Stimulated activated CD4-positive, alpha-beta T cell treated with anti-CD3 and anti-CD28 coated beads, TNF-alpha, amount 100 ng/mL, for 4 hours (primary cell): ENCODE results near the gene MED16.
"Not testable (repeated sequence)": the region's sequence is repeated elsewhere in the genome, so short reads cannot be mapped to it uniquely, and the experiment has no call there.

Source experiments
- DNase-seq, 3 experiments: peaks; one replicate each; pipeline ENCODE4 v3.0.0-alpha.2; 2020; ENCODE audit warnings: low read depth in 3 of 3

Gene MED16

GRCh38 chr19:827710-828321 is 65.2 kb downstream of the MED16 start, which contains the start of gene AZU1:
AZU1 (plus strand) TSS chr19:827837; CDS start chr19:827847, 10 bp downstream.
- DNase-seq = no peak

DNA sequence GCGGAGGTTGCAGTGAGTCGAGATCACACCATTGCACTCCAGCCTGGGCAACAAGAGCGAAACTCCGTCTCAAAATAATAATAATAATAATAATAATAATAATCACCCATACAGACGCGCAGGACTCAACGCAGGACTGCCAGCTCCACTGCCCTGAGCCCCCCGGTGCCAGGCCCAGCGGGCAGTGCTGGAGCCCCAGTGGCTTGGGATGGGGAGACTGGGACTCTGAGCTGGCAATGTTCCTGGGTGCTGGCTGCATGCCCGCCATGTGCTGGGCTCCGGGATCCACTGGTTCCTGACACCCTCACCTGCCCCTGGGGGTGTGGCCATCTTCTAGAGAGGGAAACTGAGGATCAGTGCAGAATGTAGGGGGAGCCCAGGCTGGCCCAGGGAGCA is 65.7 kb downstream of the MED16 start:
- no peak for DNase-seq

DNA sequence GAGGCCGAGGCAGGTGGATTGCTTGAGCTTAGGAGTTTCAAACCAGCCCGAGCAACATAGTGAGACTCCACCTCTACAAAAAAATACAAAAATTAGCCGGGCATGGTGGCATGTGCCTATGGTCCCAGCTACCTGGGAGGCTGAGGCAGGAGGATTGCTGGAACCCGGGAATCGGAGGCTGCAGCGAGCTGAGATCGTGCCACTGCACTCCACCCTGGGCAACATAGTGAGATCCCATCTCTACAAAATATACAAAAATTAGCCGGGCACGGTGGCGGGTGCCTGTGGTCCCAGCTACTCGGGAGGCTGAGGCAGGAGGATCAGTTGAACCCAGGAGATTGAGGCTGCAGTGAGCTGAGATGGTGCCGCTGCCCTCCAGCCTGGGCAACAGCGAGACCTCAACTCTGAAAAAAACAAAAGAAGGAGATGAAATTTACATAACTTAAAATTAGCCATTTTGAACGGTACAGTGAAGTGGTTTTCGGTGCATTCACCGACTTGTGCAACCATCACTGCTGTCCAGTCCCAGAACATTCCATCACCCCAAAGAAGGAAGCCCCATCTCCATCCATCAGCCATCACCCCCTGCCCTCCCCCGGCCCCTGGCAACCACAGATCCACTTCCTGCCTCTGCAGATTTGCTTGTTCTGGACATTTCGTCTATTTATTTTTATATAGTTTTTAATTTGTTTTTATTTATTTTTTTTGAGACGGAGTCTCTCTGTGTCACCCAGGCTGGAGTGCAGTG is 66.9 kb downstream of the MED16 start:
- no peak for DNase-seq

DNA sequence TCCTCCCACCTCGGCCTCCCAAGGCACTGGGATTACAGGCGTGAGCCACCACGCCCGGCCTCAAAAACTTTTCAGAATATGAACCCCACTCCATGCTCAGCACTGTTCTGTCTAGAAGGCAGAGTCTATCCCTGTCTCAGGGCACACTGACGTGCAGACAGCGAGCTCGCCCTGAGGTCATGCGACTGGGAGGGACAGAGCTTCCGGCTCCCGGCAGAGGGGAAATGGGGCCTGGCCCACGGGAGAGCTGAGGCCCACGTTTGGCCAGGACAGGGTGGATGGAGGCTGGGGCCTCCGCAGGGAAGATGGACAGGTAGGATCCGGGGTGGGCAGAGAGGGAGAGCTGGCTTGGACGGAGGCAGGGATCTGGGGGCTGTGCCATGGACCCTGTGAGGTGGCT is 68.1 kb downstream of the MED16 start:
- DNase-seq = no peak

- no peak for DNase-seq
Observed at GRCh38 chr19:823565-824121, 69.3 kb downstream of the MED16 start.

GRCh38 chr19:821825-822503 is 71.0 kb downstream of the MED16 start, which contains the start of gene PLPPR3:
PLPPR3 (minus strand) TSS chr19:821955; CDS start chr19:821559, 396 bp downstream.
- no peak for DNase-seq

GRCh38 chr19:821231-821824 is 71.7 kb downstream of the MED16 start:
- DNase-seq = no peak

- DNase-seq = not testable (repeated sequence)
Observed at GRCh38 chr19:820212-820611, 72.8 kb downstream of the MED16 start.
